ENCODE measurements around the gene GSTT4.
A peak's percentile ranks its signal among the peaks of the same experiment; 100 is the strongest.

Gene GSTT4

DNA sequence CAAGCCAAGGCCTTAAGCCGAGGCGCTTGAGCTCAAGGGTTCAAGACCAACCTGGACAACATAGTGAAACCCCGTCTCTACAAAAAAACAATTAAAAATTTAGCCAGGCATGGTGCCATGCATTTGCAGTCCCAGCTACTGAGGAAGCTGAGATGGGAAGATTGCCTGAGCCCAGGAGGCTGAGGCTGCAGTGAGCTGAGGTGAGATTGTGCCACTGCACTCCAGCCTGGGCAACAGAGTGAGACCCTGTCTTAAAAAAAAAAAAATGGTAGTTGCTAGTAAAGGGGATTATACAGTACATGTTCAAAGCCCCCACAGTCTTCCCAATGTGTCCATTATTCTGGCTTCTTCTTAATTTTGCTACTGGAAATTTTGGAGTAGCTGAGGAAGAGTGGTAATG lies 24.1 kb upstream of the GSTT4 start:
- no peaks in the 10 kb centered on the region for H3K27me3 Mint-ChIP-seq
- ATAC-seq (no peak), DNase-seq (no peak)
- H3K27ac Mint-ChIP-seq, result no peak overlapping the region
- no peak overlapping the region for H3K4me3 Mint-ChIP-seq
- peaks cover 80% of the 10 kb centered on the region for H3K4me1 Mint-ChIP-seq
- H3K9me3 Mint-ChIP-seq, result no peaks in the 10 kb centered on the region

GRCh38 chr22:24028533-24028932 lies 23.3 kb upstream of the GSTT4 start:
- H3K27me3 Mint-ChIP-seq, result no peaks in the 10 kb centered on the region
- H3K9me3 Mint-ChIP-seq, result no peaks in the 10 kb centered on the region
- H3K27ac Mint-ChIP-seq, result no peak overlapping the region
- DNase-seq (no peak), ATAC-seq (no peak)
- no peak overlapping the region for H3K4me3 Mint-ChIP-seq
- peaks cover 82% of the 10 kb centered on the region for H3K4me1 Mint-ChIP-seq

DNA sequence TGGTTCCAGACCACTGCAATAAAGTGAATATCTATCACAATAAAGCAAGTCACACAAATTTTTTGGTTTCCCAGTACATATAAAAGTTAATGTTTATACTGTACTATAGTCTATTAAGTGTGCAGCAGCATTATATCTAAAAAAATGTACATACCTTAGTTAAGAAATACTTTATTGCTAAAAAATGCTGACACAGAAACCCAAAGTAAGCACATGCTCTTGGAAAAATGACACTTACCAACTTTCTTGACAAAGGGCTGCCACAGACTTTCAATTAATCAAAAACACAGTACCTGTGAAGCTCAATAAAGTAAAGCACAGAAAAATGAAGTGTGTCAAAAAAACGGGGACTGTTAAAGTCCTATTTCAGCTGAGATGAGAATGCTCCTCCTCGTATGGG lies 22.7 kb upstream of the GSTT4 start:
- H3K27ac Mint-ChIP-seq, result no peak overlapping the region
- DNase-seq (no peak), ATAC-seq (no peak)
- no peak overlapping the region for H3K4me3 Mint-ChIP-seq
- no peaks in the 10 kb centered on the region for H3K27me3 Mint-ChIP-seq
- peaks cover 83% of the 10 kb centered on the region for H3K4me1 Mint-ChIP-seq
- H3K9me3 Mint-ChIP-seq, result no peaks in the 10 kb centered on the region

GRCh38 chr22:24027389-24027975 lies 22.2 kb upstream of the GSTT4 start:
- Mint-ChIP-seq H3K4me3 (no peak overlapping the region), H3K4me1 (peaks cover 85% of the 10 kb centered on the region), H3K27ac (no peak overlapping the region), H3K9me3 (no peaks in the 10 kb centered on the region), H3K27me3 (no peaks in the 10 kb centered on the region)
- ATAC-seq, result no peak
- no peak for DNase-seq

- DNase-seq (no peak), ATAC-seq (no peak)
- no peak overlapping the region for H3K4me3 Mint-ChIP-seq
- H3K9me3 Mint-ChIP-seq, result no peaks in the 10 kb centered on the region
- H3K27me3 Mint-ChIP-seq, result no peaks in the 10 kb centered on the region
- no peak overlapping the region for H3K27ac Mint-ChIP-seq
- H3K4me1 Mint-ChIP-seq, result peaks cover 87% of the 10 kb centered on the region
Observed at GRCh38 chr22:24026733-24027132, 21.5 kb upstream of the GSTT4 start.

DNA sequence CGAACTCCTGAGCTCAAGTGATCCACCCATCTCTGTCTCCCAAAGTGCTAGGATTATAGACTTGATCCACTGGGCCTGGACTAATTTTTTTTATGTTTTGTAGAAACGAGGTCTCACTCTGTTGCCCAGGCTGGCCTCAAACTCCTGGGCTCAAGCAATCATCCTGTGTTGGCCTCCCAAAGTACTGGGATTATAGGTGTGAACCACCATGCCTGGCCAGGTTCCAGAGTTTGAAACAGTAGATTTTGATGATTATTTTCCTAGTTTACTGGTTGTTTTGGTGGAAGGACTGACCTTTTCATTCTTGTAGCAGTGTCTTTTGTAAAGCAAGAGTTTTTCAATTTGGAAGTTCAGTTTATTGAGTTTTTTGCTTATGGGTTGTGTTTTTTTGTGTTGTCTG lies 20.8 kb upstream of the GSTT4 start:
- no peak overlapping the region for H3K27ac Mint-ChIP-seq
- no peaks in the 10 kb centered on the region for H3K9me3 Mint-ChIP-seq
- DNase-seq, result no peak
- peaks cover 85% of the 10 kb centered on the region for H3K4me1 Mint-ChIP-seq
- no peaks in the 10 kb centered on the region for H3K27me3 Mint-ChIP-seq
- no peak for ATAC-seq
- no peak overlapping the region for H3K4me3 Mint-ChIP-seq

DNA sequence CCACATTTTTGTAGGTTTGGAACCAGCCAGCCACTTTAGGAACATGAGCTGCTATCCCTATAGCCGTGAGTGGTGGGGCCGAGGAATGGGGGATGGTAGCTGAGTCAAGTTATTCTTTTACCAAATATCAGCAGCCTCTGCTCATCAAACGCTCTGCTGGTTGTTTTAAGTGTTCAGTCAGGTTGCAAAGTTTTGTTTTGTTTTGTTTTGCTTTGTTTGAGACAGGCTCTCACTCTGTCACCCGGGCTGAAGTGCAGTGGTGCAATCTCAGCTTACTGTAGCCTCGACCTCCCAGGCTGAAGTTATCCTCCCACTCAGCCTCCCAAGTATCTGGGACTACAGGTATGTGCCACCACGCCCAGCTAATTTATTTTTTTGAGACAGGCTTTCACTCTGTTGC lies 20.2 kb upstream of the GSTT4 start:
- ATAC-seq (no peak), DNase-seq (no peak)
- H3K27me3 Mint-ChIP-seq, result no peaks in the 10 kb centered on the region
- no peaks in the 10 kb centered on the region for H3K9me3 Mint-ChIP-seq
- peaks cover 83% of the 10 kb centered on the region for H3K4me1 Mint-ChIP-seq
- H3K27ac Mint-ChIP-seq, result no peak overlapping the region
- H3K4me3 Mint-ChIP-seq, result no peak overlapping the region

GRCh38 chr22:24024354-24024753 lies 19.1 kb upstream of the GSTT4 start:
- no peak for ATAC-seq
- H3K27me3 Mint-ChIP-seq, result no peaks in the 10 kb centered on the region
- no peaks in the 10 kb centered on the region for H3K9me3 Mint-ChIP-seq
- no peak for DNase-seq
- H3K27ac Mint-ChIP-seq, result no peak overlapping the region
- peak overlapping the region in 1 of 2 donors; percentile 13 for H3K4me3 Mint-ChIP-seq
- peaks cover 74% of the 10 kb centered on the region for H3K4me1 Mint-ChIP-seq

GRCh38 chr22:24023204-24023789 lies 18.0 kb upstream of the GSTT4 start:
- Mint-ChIP-seq H3K27me3 (no peaks in the 10 kb centered on the region), H3K4me3 (no peak overlapping the region), H3K27ac (peak overlapping the region in 1 of 2 donors; percentile 78), H3K4me1 (peaks cover 72% of the 10 kb centered on the region), H3K9me3 (no peaks in the 10 kb centered on the region)
- DNase-seq (no peak), ATAC-seq (no peak)

DNA sequence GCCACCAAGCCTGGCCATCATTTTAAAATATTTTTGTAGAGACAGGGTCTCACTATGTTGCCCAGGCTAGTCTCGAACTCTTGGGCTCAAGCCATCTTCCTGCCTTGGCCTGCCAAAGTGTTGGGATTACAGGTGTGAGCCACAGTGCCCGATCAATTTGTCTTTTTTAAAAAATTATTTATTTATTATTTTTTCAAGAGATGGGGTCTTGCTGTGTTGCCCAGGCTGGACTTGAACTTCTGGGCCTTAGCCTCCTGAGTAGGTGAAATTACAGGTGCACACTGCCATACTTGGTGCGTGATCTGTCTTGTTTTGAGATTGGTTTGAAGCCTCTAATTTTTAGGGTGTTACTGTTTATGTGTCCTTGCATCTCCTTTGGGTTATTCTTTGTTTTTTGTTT lies 16.1 kb upstream of the GSTT4 start:
- Mint-ChIP-seq H3K4me3 (no peak overlapping the region), H3K27ac (no peak overlapping the region), H3K4me1 (peaks cover 63% of the 10 kb centered on the region), H3K9me3 (no peaks in the 10 kb centered on the region), H3K27me3 (no peaks in the 10 kb centered on the region)
- DNase-seq, result no peak
- no peak for ATAC-seq

DNA sequence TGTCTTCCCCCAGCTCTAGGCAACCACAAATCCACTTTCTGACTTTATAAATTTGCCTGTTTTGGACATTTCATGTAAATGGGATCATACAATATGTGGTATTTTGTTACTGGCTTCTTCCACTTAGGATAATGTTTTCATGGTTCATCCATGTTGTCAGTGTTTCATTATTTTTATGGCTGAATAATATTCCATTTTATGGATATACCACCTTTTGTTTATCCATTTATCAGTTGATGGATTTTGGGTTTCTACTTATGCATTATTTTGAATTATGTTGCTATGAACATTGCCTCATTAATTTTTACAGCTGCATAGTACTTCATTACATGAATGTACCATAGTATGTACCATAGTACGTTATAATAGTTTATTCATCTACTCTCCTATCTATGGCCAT lies 10.9 kb upstream of the GSTT4 start:
- no peaks in the 10 kb centered on the region for H3K9me3 Mint-ChIP-seq
- H3K4me1 Mint-ChIP-seq, result peaks cover 46% of the 10 kb centered on the region
- H3K27me3 Mint-ChIP-seq, result no peaks in the 10 kb centered on the region
- no peak overlapping the region for H3K4me3 Mint-ChIP-seq
- no peak for ATAC-seq
- no peak for DNase-seq
- no peak overlapping the region for H3K27ac Mint-ChIP-seq

GRCh38 chr22:24011735-24012068 lies 6.4 kb upstream of the GSTT4 start:
- Mint-ChIP-seq H3K4me1 (peaks cover 27% of the 10 kb centered on the region), H3K27me3 (no peaks in the 10 kb centered on the region), H3K4me3 (peak overlapping the region; percentile 90 to 92), H3K27ac (peak overlapping the region; percentile 92 to 95), H3K9me3 (no peaks in the 10 kb centered on the region)
- no peak for DNase-seq
- ATAC-seq, result no peak

DNA sequence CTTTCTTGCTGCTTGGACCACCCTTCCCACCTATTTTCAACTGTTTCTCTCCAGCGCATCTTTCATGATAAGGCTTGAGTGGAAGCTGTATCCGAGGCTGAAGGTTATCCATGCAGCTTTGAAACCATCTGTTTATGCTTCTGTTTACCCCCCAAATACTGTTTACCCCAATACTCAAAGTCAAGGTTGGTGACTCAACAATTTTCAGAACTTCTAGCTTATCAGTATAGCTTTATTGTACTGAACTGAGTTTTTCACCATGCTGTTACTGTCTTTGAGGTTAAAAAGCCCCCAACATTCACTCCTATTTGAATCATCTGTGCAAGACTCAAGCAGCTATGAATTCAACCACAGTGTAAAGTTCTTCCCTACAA lies 4.8 kb upstream of the GSTT4 start:
- H3K27ac Mint-ChIP-seq, result no peak overlapping the region
- peaks cover 27% of the 10 kb centered on the region for H3K4me1 Mint-ChIP-seq

DNA sequence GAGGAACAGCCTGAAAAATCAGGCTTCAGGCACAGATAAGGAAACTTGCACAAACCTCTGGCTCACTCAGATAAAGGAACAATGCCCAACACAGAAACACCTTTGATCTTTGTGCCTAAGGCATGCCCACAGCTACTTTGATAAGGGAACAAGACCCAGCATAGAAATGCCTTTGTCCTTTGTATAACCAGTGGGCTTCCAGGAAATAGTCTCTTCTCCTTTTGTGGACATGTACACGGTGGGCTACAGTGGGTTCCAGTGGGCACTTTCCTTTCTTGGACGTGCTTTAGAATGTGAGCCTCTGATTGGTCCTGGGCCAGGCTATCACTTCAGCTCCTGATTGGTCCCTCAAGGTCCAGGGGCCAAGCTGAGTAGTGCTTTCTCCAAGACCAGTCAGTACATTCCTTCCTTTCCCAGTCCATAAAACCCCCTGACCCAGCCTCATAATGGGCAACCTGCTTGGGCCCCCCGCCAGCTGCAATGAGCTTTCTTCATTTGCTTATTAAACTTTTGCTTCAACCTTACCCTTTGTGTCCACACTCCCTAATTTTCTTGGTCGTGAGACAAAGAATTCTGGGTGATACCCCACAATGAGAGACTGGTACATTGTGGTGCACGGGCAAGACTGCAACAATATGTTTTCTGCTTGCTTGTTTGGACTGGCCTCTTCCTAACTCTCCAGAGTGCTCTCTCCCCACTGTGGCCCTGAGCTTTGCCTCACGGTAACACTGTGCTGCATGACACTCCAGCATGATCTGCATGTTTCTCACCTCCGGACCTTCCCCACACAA lies 4.2 kb upstream of the GSTT4 start:
- Mint-ChIP-seq H3K4me3 (no peak overlapping the region), H3K4me1 (peaks cover 22% of the 10 kb centered on the region), H3K27me3 (no peaks in the 10 kb centered on the region), H3K9me3 (no peaks in the 10 kb centered on the region), H3K27ac (no peak overlapping the region)
- DNase-seq, result no peak
- ATAC-seq, result no peak

More for the DNA sequence above, 4.8 kb upstream of the GSTT4 start:
- ATAC-seq, result no peak
- Mint-ChIP-seq H3K27me3 (no peaks in the 10 kb centered on the region), H3K4me3 (peak overlapping the region in 1 of 2 donors; percentile 6), H3K9me3 (no peaks in the 10 kb centered on the region)
- no peak for DNase-seq

GRCh38 chr22:24008381-24009226 lies 3.4 kb upstream of the GSTT4 start:
- no peak overlapping the region for H3K4me3 Mint-ChIP-seq
- ATAC-seq (no peak), DNase-seq (no peak)
- H3K27me3 Mint-ChIP-seq, result no peaks in the 10 kb centered on the region
- H3K9me3 Mint-ChIP-seq, result no peaks in the 10 kb centered on the region
- H3K27ac Mint-ChIP-seq, result no peak overlapping the region
- H3K4me1 Mint-ChIP-seq, result peaks cover 14% of the 10 kb centered on the region

DNA sequence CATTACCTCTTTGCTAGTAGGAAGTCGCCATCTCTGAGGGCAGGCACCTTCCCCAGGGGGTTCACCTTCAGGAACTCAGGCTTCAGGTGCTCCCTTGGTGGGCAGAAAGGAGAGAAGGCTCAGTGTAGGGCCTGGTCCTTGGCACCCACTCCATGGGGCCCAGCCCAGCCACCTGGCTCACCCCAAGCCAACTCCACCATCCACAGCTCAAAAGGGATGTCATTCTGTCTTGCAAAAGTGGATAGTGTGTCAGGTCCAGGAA lies 2.7 kb upstream of the GSTT4 start:
- Mint-ChIP-seq H3K4me3 (no peak overlapping the region), H3K27me3 (no peaks in the 10 kb centered on the region), H3K4me1 (peaks cover 8% of the 10 kb centered on the region), H3K27ac (no peak overlapping the region), H3K9me3 (no peaks in the 10 kb centered on the region)
- ATAC-seq (no peak), DNase-seq (no peak)
